ENCODE measurements around the gene ZNF490. TPM values are rescaled to one million over a fixed set of nuclear protein-coding genes. Genes with fewer than 3 reads are reported as not detected.
A peak's percentile ranks its signal among the peaks of the same experiment; 100 is the strongest.

The ZNF490 gene
- 11.9 TPM for total RNA-seq (ENCODE audit: unreplicated experiment)
- long read RNA-seq, partial matches to known transcripts = 1 of 2 reads
- long read RNA-seq, other reads (novel, unspliced or antisense) = 1 of 2 reads

DNA sequence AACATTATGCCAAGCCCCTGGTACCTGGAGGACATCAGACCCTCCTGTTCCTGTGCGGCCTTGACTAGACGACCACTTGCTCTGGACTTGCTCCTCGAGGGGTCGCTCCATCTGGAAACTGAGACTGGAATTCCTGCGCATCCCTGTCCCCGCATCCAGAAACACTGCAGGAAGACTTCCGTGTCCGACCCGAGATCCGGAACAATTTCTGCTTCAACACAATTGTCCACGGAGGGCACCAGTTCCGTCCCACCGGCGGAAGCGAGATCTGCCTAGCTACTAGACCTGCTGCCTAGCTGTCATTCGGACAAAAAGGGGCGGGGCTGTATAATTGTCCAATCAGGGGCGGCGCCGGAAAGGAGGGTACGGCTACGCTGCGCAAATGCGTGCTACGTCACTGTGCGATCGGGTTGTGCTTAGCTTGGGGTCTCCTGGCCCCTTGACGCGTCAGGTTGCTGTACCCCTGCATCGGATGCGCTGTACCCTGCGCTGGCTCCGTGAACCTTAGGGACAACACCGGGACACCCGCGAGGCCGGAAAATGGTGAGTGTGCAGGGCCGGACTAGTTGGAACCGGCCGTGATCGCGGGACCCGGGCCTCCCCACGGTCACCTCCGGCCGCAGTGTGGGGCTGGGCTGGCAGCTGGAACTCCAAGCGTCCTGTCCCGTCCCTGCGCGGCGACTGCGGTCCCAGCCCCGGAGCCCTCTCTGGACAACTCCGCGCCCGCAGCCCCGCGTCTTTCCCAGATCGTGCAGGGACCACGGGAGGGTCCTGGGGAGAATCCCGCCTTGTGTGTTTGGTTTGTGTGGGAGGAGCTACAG lies at the start of gene ZNF490, which contains the start of gene ZNF791:
Gene ZNF490 (minus strand): TSS at position 274 of the 821 bp plus-strand sequence. CDS start 133 bp downstream, at position 141.
Gene ZNF791 (plus strand): TSS at position 381 of the 821 bp plus-strand sequence. CDS start 160 bp downstream, at position 541.
- Mint-ChIP-seq H3K27ac (ENCODE audit: unreplicated experiment) (peak within 1 kb of the TSS; percentile 100), H3K27me3 (ENCODE audit: unreplicated experiment) (peaks cover 13% of the 10 kb centered on the region), H3K36me3 (ENCODE audit: low read depth, unreplicated experiment) (peaks cover 12% of the 10 kb centered on the region), H3K4me3 (ENCODE audit: unreplicated experiment) (peak within 1 kb of the TSS; percentile 100), H3K4me1 (ENCODE audit: unreplicated experiment) (peaks cover 6% of the 10 kb centered on the region), H3K9me3 (ENCODE audit: unreplicated experiment) (no peaks in the 10 kb centered on the region)
- DNase-seq (ENCODE audit: low spot score) = peak; percentile 96
- TF ChIP-seq, protein P1, sequence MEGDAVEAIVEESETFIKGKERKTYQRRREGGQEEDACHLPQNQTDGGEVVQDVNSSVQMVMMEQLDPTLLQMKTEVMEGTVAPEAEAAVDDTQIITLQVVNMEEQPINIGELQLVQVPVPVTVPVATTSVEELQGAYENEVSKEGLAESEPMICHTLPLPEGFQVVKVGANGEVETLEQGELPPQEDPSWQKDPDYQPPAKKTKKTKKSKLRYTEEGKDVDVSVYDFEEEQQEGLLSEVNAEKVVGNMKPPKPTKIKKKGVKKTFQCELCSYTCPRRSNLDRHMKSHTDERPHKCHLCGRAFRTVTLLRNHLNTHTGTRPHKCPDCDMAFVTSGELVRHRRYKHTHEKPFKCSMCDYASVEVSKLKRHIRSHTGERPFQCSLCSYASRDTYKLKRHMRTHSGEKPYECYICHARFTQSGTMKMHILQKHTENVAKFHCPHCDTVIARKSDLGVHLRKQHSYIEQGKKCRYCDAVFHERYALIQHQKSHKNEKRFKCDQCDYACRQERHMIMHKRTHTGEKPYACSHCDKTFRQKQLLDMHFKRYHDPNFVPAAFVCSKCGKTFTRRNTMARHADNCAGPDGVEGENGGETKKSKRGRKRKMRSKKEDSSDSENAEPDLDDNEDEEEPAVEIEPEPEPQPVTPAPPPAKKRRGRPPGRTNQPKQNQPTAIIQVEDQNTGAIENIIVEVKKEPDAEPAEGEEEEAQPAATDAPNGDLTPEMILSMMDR (IDR thresholded peaks at IDR 0.05; ENCODE audit: unreplicated experiment) = no peak

DNA sequence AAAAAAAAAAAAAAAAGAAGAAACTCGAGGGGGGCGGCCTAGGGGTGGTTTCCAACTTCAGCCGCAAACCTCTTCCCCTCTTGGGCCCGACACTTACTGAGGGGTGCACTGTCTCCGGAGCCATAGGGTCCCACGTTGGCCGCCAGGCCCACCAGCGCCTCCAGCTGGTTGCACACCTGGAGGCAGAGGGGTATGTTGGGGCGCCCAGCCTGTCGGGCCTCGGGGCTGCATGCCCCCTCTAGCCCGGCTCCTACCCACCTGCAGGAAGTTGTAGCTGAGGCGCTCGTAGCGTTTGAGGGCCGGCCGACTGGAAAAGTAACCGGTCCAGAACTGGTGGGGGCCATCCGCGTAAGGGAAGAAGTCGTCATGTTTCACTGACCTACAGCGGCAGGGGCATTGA lies 47.4 kb upstream of the ZNF490 start:
- H3K27me3 Mint-ChIP-seq (ENCODE audit: unreplicated experiment) = peaks cover 6% of the 10 kb centered on the region
- H3K9me3 Mint-ChIP-seq (ENCODE audit: unreplicated experiment) = no peaks in the 10 kb centered on the region
- DNase-seq (ENCODE audit: low spot score) = no peak
- TF ChIP-seq, protein P1 (IDR thresholded peaks at IDR 0.05; ENCODE audit: unreplicated experiment) = no peak
- H3K4me3 Mint-ChIP-seq (ENCODE audit: unreplicated experiment) = no peak overlapping the region
- H3K36me3 Mint-ChIP-seq (ENCODE audit: low read depth, unreplicated experiment) = peaks cover 24% of the 10 kb centered on the region
- H3K27ac Mint-ChIP-seq (ENCODE audit: unreplicated experiment) = no peak overlapping the region
- no peaks in the 10 kb centered on the region for H3K4me1 Mint-ChIP-seq (ENCODE audit: unreplicated experiment)

DNA sequence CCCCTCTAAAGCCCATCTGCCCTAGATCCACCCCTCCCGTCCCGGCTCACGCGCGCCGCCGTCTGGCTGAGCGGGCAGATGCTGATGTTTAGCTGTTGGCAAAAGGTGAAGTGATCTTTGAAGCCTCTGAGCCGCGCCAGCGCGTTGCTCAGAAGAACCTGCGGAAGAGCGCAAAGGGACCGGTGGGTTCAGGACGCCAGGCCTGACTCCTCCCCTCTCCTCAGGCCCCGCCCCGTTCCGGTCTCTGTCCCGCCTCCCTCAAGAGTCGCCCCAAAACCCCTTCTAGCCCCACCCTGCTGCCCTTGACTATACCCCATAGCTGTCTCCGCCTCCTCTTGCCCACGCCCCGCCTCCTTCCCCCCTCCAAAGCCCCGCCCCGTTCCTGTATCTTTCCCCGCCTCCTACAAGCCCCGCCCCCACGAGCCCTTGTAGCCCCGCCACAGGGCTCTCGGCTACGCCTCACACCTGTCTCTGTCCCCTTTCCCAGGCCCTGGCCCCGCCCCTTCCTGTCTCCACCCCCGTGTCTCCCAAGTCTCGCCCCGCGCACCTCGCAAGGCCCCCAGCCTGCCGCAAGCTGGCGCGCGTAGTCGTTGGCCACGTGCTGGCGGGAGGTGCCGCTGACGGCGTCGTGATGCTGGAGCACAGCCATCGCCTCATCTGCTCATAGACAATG lies 46.4 kb upstream of the ZNF490 start:
- Mint-ChIP-seq H3K27ac (ENCODE audit: unreplicated experiment) (no peak overlapping the region), H3K4me3 (ENCODE audit: unreplicated experiment) (peak overlapping the region; percentile 37), H3K27me3 (ENCODE audit: unreplicated experiment) (peaks cover 5% of the 10 kb centered on the region), H3K4me1 (ENCODE audit: unreplicated experiment) (no peaks in the 10 kb centered on the region), H3K36me3 (ENCODE audit: low read depth, unreplicated experiment) (peaks cover 25% of the 10 kb centered on the region), H3K9me3 (ENCODE audit: unreplicated experiment) (no peaks in the 10 kb centered on the region)
- DNase-seq (ENCODE audit: low spot score) = no peak
- TF ChIP-seq, protein P1 (IDR thresholded peaks at IDR 0.05; ENCODE audit: unreplicated experiment) = no peak

DNA sequence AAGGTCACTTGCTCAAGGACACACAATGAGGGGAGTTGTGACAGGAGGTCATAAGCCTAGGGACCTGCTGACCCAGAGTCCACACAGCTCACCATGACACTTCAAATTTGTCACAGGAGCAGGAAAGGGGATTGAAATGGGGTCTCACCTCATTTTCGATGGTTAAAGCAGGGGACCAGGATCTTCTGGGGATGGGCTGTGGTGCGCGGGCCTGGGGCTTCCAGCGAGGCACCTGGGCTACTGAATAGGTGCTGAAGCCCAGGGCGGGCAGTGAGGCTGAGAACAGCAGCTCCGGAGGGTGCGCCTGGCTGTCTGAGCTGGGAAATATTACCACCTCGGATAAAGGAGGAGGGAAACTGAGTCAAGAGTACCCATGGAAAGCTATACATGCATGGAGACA lies 44.9 kb upstream of the ZNF490 start:
- TF ChIP-seq, protein P1 (IDR thresholded peaks at IDR 0.05; ENCODE audit: unreplicated experiment) = no peak
- Mint-ChIP-seq H3K27me3 (ENCODE audit: unreplicated experiment) (peaks cover 5% of the 10 kb centered on the region), H3K27ac (ENCODE audit: unreplicated experiment) (no peak overlapping the region), H3K4me1 (ENCODE audit: unreplicated experiment) (no peaks in the 10 kb centered on the region), H3K9me3 (ENCODE audit: unreplicated experiment) (no peaks in the 10 kb centered on the region), H3K4me3 (ENCODE audit: unreplicated experiment) (peak overlapping the region; percentile 4), H3K36me3 (ENCODE audit: low read depth, unreplicated experiment) (peaks cover 32% of the 10 kb centered on the region)
- no peak for DNase-seq (ENCODE audit: low spot score)
